Measurements from ENCODE around the gene KDR.

- TF ChIP-seq EP300 (IDR thresholded peaks at IDR 0.05) (no peak), CTCF (IDR thresholded peaks at IDR 0.05) (no peak), POLR2A (IDR thresholded peaks at IDR 0.05) (no peak)
These were observed 38.1 kb downstream of the KDR start for GRCh38 chr4:55087009-55087912.

All from gastroesophageal sphincter (tissue), 3 donors.